Sigmoid colon (tissue), 7 donors: Measurements from ENCODE around the gene NXPH2. TPM values are rescaled to one million over a fixed set of nuclear protein-coding genes. Genes with fewer than 3 reads are reported as not detected.

Experiments
- DNase-seq: peaks from one replicate; pipeline ENCODE4 v3.0.0-alpha.2; 2019
- H3K27ac ChIP-seq, 4 donors: fragments of 200-600 bp; sonication (generic); one replicate each; pipeline ENCODE4 v1.5.1; 2016 to 2019; ENCODE audit warnings: mild to moderate bottlenecking in 1 of 4
- H3K27me3 ChIP-seq, 3 donors: fragments of 200-600 bp; sonication (generic); one replicate each; pipeline ENCODE4 v1.5.1; 2019; ENCODE audit warnings: mild to moderate bottlenecking in 1 of 3
- H3K36me3 ChIP-seq, 4 donors: fragments of 200-600 bp; sonication (generic); one replicate each; pipeline ENCODE4 v1.5.1; 2016 to 2019
- H3K4me1 ChIP-seq, 4 donors: fragments of 200-600 bp; sonication (generic); one replicate each; pipeline ENCODE4 v1.5.1; 2017 to 2019
- H3K4me3 ChIP-seq, 4 donors: fragments of 200-600 bp; sonication (generic); one replicate each; pipeline ENCODE4 v1.5.1; 2017 to 2019; ENCODE audit warnings: mild to moderate bottlenecking in 2 of 4, moderate library complexity in 1 of 4
- H3K9me3 ChIP-seq, 4 donors: fragments of 200-600 bp in 3 of 4; sonication (generic) in 3 of 4; one replicate each; pipeline versions ENCODE4 v1.5.1 to v1.6.1; 2013 to 2019
- EP300 ChIP-seq, 4 donors: sonication (generic); formaldehyde crosslinking; IDR thresholded peaks; one replicate each; pipeline ENCODE4 v1.6.1; 2017; ENCODE audit warnings: antibody characterized with exemption in 4 of 4
- POLR2A ChIP-seq, 2 donors: fragments of 450-650 bp; IDR thresholded peaks; one replicate each; pipeline ENCODE4 v1.6.1; 2016; ENCODE audit warnings: antibody characterized with exemption in 2 of 2, mild to moderate bottlenecking in 2 of 2, moderate library complexity in 2 of 2
- POLR2AphosphoS5 ChIP-seq, 4 donors: sonication (generic); formaldehyde crosslinking; IDR thresholded peaks; one replicate each; pipeline ENCODE4 v1.6.1; 2017; ENCODE audit warnings: antibody characterized with exemption in 4 of 4
- WGBS, 2 donors: extraction: QIAGEN DNeasy Blood & Tissue Kit; methylation state at CpG; one replicate each; pipeline ENCODE4 v1.1.7; 2013; 5-methylcytosine and 5-hydroxymethylcytosine counted together
- intact Hi-C: fragments of 100-400 bp; cut with DNase I; formaldehyde crosslinking; loops from one replicate; pipeline ENCODE4 v1.15.1; 2023
- polyA plus RNA-seq, 3 donors: library from polyadenylated mRNA; stranded (reverse); fragments of 200-250 nt; gene quantifications; one replicate each; pipeline ENCODE4 v1.2.3, GENCODE V29; 2013
- total RNA-seq, 4 donors: library from RNA; depleted of rRNA; stranded (reverse); fragments of >200 nt; gene quantifications; one replicate each; pipeline ENCODE4 v1.1.0, GENCODE V29; 2016
- TF ChIP-seq, protein P1 (sequence below), 4 experiments: fragments of 450-650 bp in 3 of 4; fragments of 200-600 bp in 1 of 4; IDR thresholded peaks; one replicate each; pipeline ENCODE4 v1.5.1; 2016 to 2019; ENCODE audit warnings: antibody characterized with exemption in 4 of 4, mild to moderate bottlenecking in 3 of 4, moderate library complexity in 2 of 4
- donor health status: healthy with polysubstance abuse.
- donor health status: Bipolar disorder and iron deficiency.
- donor health status: healthy.

NXPH2 gene
- total and polyA plus RNA-seq, 7 donors: 0.38 to 1.7 (median 1.1) TPM; not detected in 4

DNA sequence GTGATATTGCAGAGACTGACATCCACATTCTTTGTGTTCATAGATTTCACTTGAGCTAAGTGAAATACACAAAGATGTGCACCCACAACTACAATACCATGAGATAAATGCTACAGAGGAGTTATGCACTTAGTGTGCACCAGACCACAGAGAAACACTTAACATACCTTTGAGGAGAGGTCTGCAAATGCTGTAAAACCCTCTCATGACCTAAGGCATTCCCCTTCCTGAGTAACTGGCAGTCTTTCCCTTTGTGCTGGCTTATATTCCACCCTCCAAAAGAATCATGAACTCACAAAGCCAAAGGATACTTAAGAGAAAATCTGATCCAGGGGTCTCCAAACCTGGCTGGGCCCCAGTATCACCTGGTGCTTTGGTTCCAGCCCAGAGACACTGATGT lies 16.2 kb downstream of the NXPH2 start:
- Histone ChIP-seq H3K27me3 (no peaks in the 10 kb centered on the region), H3K36me3 (no peaks in the 10 kb centered on the region), H3K4me1 (no peaks in the 10 kb centered on the region), H3K9me3 (no peaks in the 10 kb centered on the region), H3K27ac (no peak overlapping the region), H3K4me3 (no peak overlapping the region)
- no peak for TF ChIP-seq EP300 (IDR thresholded peaks at IDR 0.05)
- no peak for TF ChIP-seq POLR2AphosphoS5 (IDR thresholded peaks at IDR 0.05)
- TF ChIP-seq POLR2A (IDR thresholded peaks at IDR 0.05): no peak
- TF ChIP-seq, protein P1, sequence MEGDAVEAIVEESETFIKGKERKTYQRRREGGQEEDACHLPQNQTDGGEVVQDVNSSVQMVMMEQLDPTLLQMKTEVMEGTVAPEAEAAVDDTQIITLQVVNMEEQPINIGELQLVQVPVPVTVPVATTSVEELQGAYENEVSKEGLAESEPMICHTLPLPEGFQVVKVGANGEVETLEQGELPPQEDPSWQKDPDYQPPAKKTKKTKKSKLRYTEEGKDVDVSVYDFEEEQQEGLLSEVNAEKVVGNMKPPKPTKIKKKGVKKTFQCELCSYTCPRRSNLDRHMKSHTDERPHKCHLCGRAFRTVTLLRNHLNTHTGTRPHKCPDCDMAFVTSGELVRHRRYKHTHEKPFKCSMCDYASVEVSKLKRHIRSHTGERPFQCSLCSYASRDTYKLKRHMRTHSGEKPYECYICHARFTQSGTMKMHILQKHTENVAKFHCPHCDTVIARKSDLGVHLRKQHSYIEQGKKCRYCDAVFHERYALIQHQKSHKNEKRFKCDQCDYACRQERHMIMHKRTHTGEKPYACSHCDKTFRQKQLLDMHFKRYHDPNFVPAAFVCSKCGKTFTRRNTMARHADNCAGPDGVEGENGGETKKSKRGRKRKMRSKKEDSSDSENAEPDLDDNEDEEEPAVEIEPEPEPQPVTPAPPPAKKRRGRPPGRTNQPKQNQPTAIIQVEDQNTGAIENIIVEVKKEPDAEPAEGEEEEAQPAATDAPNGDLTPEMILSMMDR (IDR thresholded peaks at IDR 0.05): no peak
- intact Hi-C loops: no loop called here
- no peak for DNase-seq

DNA sequence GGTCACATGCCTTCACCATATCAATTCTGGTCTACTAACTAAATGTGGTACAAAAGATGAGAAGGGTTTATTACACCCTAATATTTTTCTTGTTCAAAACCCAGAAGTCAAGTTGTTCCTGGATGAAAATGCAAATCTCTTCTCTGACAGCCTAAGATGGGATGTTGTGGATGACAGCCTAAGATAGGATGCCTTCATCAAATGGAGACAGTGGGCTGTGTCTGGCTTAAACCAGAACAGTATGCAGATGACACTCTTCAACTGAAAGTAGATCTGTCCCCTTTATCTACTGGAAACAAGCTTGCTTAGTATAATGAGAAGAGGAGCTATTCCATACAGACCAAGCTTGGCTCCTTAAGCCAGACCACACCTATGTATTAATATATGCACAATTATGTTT lies 17.7 kb downstream of the NXPH2 start:
- intact Hi-C loops: no loop called here
- no peak for DNase-seq
- H3K4me3 ChIP-seq: no peak overlapping the region
- H3K4me1 ChIP-seq: no peaks in the 10 kb centered on the region
- H3K27ac ChIP-seq: no peak overlapping the region
- TF ChIP-seq POLR2AphosphoS5 (IDR thresholded peaks at IDR 0.05) (no peak), POLR2A (IDR thresholded peaks at IDR 0.05) (no peak), EP300 (IDR thresholded peaks at IDR 0.05) (no peak)
- TF ChIP-seq, protein P1 (IDR thresholded peaks at IDR 0.05): no peak
- no peaks in the 10 kb centered on the region for H3K36me3 ChIP-seq
- H3K9me3 ChIP-seq: no peaks in the 10 kb centered on the region
- no peaks in the 10 kb centered on the region for H3K27me3 ChIP-seq

DNA sequence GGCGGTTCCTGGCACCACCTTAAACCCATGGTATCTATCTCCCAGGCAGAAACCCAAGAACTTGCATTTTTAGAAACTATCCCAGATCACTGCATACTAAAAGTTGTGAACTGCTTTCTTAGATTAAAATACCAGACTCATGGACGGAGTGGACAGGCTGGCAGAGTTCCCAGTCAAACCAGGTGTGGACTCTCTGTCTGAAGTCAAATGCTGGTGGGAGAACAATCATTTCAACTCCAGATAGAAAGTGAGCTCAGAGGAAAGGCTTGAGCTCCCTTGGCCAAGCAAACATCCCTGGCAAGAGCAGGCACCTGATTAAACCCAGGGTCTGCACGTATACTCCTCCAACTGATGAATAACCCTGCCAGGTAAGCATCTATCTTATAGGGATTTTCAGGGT lies 19.5 kb downstream of the NXPH2 start:
- no peak overlapping the region for H3K27ac ChIP-seq
- intact Hi-C loops: no loop called here
- H3K9me3 ChIP-seq: no peaks in the 10 kb centered on the region
- H3K4me3 ChIP-seq: no peak overlapping the region
- no peak for DNase-seq
- no peaks in the 10 kb centered on the region for H3K4me1 ChIP-seq
- TF ChIP-seq POLR2AphosphoS5 (IDR thresholded peaks at IDR 0.05) (no peak), EP300 (IDR thresholded peaks at IDR 0.05) (no peak), POLR2A (IDR thresholded peaks at IDR 0.05) (no peak)
- TF ChIP-seq, protein P1 (IDR thresholded peaks at IDR 0.05): no peak
- no peaks in the 10 kb centered on the region for H3K36me3 ChIP-seq
- no peaks in the 10 kb centered on the region for H3K27me3 ChIP-seq
- WGBS, 2 donors: 56 to 75% methylated on average over 3 of the region's 3 CpGs

DNA sequence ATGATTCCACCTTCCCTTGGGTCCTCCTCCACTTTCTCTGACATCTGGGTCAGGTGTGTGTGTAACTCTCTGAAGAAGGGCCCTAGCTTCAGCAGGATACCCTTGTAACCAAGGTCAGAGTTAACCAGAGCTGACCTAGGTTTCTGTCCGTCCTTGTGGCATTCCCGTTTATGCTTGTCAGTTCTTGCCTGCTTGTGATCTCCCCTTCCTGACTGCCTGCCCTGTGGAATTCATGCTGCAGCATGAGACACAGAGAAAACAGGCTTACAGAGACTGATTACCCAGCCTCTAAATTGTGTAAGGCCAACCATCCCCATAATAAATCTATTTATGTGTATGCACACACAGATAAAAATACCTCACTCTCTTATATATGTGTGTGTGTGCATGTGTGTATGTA lies 22.8 kb downstream of the NXPH2 start:
- Histone ChIP-seq H3K9me3 (no peaks in the 10 kb centered on the region), H3K27ac (no peak overlapping the region), H3K4me3 (no peak overlapping the region), H3K27me3 (no peaks in the 10 kb centered on the region), H3K36me3 (no peaks in the 10 kb centered on the region), H3K4me1 (no peaks in the 10 kb centered on the region)
- TF ChIP-seq POLR2AphosphoS5 (IDR thresholded peaks at IDR 0.05): no peak
- intact Hi-C loops: no loop called here
- no peak for DNase-seq
- WGBS, 2 donors: 84 to 89% methylated on average over 2 of the region's 2 CpGs

DNA sequence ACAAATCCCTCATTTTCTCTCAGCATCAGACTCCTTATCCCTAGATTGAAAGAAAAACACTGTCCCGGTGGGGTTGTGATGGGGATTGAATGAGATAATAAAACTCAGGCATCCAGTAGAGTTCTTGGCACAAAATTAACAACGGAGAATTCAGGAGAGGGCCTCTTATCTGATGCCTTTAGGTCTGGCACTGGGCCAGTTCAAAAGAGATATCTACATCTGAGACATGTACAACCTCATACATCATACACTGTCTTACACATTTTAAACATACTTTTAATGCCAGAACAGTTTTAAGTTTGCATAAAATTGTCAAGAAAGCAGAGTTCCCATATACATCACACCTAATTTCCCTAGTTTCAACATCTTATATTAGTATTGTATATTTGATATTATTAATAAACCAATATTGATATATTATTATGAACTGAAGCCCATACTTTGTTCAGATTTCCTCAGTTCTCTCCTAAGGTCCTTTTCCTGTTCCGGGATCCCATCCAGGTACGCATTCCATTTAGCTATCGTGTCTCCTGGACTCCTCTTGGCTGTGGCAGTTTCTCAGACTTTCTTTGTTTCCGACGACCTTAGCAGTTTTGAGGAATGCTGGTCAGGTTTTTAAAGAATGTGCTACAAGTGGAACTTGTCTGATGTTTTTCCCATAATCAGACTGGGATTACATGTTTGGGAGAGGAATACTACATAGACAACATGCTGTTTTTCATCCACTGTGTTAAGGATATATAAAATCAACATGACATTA lies 27.8 kb downstream of the NXPH2 start:
- Histone ChIP-seq H3K27me3 (no peaks in the 10 kb centered on the region), H3K27ac (no peak overlapping the region), H3K36me3 (no peaks in the 10 kb centered on the region), H3K4me3 (no peak overlapping the region), H3K9me3 (no peaks in the 10 kb centered on the region), H3K4me1 (no peaks in the 10 kb centered on the region)
- intact Hi-C loops: no loop called here
- no peak for DNase-seq
- TF ChIP-seq POLR2A (IDR thresholded peaks at IDR 0.05) (no peak), EP300 (IDR thresholded peaks at IDR 0.05) (no peak), POLR2AphosphoS5 (IDR thresholded peaks at IDR 0.05) (no peak)
- TF ChIP-seq, protein P1 (IDR thresholded peaks at IDR 0.05): no peak
- 76 to 85% methylated on average over 7 of the region's 7 CpGs for WGBS, 2 donors
